HG03521 (cell line): ENCODE measurements around the gene CSH1.
"Not testable (repeated sequence)": the region's sequence is repeated elsewhere in the genome, so short reads cannot be mapped to it uniquely, and the experiment has no call there.

ENCODE experiments used
- ATAC-seq: cut with Tn5 transposase; IDR thresholded peaks from one replicate; pipeline ENCODE4 v1.9.1; 2021; ENCODE audit warnings: mild to moderate bottlenecking, moderate library complexity; ENCODE audit not compliant: unreplicated experiment

Gene CSH1

GRCh38 chr17:63896524-63897354 lies at the start of gene CSH1:
Gene CSH1, minus strand, starts transcription at chr17:63896574. Its CDS starts 63 bp downstream, at chr17:63896511.
- ATAC-seq, result not testable (repeated sequence)

GRCh38 chr17:63945784-63946439 lies 49.5 kb upstream of the CSH1 start:
- no peak for ATAC-seq

- no peak for ATAC-seq
Measured at GRCh38 chr17:63944736-63945499, 48.5 kb upstream of the CSH1 start.

GRCh38 chr17:63943745-63944144 lies 47.4 kb upstream of the CSH1 start:
- ATAC-seq, result no peak

- ATAC-seq, result no peak
Measured at GRCh38 chr17:63942309-63942985, 46.1 kb upstream of the CSH1 start.

- no peak for ATAC-seq
Measured at GRCh38 chr17:63941751-63942150, 45.4 kb upstream of the CSH1 start.

GRCh38 chr17:63941162-63941561 lies 44.8 kb upstream of the CSH1 start:
- ATAC-seq, result no peak

- no peak for ATAC-seq
Measured at GRCh38 chr17:63940584-63940983, 44.2 kb upstream of the CSH1 start.

GRCh38 chr17:63939884-63940283 lies 43.5 kb upstream of the CSH1 start:
- no peak for ATAC-seq

- no peak for ATAC-seq
Measured at GRCh38 chr17:63939401-63939800, 43.0 kb upstream of the CSH1 start.

- ATAC-seq, result no peak
Measured at GRCh38 chr17:63937920-63938319, 41.5 kb upstream of the CSH1 start.

GRCh38 chr17:63937319-63937718 lies 40.9 kb upstream of the CSH1 start:
- ATAC-seq, result no peak

- ATAC-seq, result no peak
Measured at GRCh38 chr17:63934183-63935112, 38.1 kb upstream of the CSH1 start.

GRCh38 chr17:63933598-63933997 lies 37.2 kb upstream of the CSH1 start:
- ATAC-seq, result no peak

- peak; percentile 6 for ATAC-seq
Measured at GRCh38 chr17:63932721-63933120, 36.3 kb upstream of the CSH1 start.

- peak; percentile 71 for ATAC-seq
Measured at GRCh38 chr17:63931981-63932561, 35.7 kb upstream of the CSH1 start, which contains the start of gene CD79B. Gene CD79B, minus strand, starts transcription at chr17:63932331. Its CDS starts 70 bp downstream, at chr17:63932261.

- ATAC-seq, result no peak
Measured at GRCh38 chr17:63930951-63931575, 34.7 kb upstream of the CSH1 start.

- no peak for ATAC-seq
Measured at GRCh38 chr17:63929860-63930766, 33.7 kb upstream of the CSH1 start.
